ENCODE data around the gene ARID3B. TPM values are rescaled to one million over a fixed set of nuclear protein-coding genes. Genes with fewer than 3 reads are reported as not detected.

ARID3B gene
- total RNA-seq, 1 experiment from 2014 or later: 19.0 TPM

DNA sequence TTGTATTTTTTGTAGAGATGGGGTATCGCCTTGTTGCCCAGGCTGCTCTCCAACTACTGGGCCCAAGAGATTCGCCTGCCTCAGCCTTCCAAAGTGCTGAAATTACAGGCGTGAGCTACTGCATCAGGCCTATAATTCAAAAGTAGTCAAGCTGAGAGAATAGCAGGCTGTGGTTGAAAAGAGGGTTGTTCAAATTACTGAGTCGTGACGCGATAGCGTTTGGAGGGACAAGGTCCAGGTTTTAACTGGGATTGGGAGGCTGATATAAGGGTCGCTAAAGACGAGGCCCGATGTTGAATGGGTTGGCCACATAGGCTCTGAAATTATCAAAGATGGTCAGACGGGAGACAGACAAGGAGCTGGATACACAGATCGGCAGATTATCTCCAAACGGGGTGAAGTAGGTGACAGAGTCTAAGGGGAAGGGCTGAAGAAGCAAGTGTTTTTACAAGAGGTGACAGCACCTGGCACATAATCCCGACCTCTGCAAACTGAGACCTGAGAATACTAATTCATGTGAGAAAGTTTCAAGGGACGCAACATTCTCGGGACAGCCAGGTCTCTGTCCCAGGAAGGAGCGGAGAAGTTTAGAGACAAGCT, 759 bp upstream of the ARID3B start:
- H3K79me2 ChIP-seq (ENCODE audit: low read length): peaks cover 55% of the 10 kb centered on the region
- peak overlapping the region; percentile 84 for H3K4me2 ChIP-seq (ENCODE audit: low read length)
- no peaks in the 10 kb centered on the region for H3K9me3 ChIP-seq (ENCODE audit: low read length)
- DNase-seq: peak; percentile 30
- no peaks in the 10 kb centered on the region for H3K27me3 ChIP-seq (ENCODE audit: low read length)
- peak overlapping the region; percentile 77 for H3K4me3 ChIP-seq (ENCODE audit: low read length)
- intact Hi-C loops (cut with micrococcal nuclease): loop anchor here (5.0 to 10.0 kb wide), 3 partner anchors 78 to 395 kb away; partner anchors contain the start of genes COX5A and UBL7
- TF ChIP-seq EZH2 (IDR thresholded peaks at IDR 0.05; ENCODE audit: low read length, unreplicated experiment) (no peak), EZH2phosphoT487 (IDR thresholded peaks at IDR 0.05; ENCODE audit: borderline replicate concordance, low read length) (no peak), CTCF (conservative IDR thresholded peaks at IDR 0.05; ENCODE audit: low read depth, low read length) (no peak)
- peaks cover 22% of the 10 kb centered on the region for H4K20me1 ChIP-seq (ENCODE audit: low read length)
- H3F3A ChIP-seq (ENCODE audit: low read length, unreplicated experiment): no peaks in the 10 kb centered on the region
- no peak; the same call in 1 of the 2 replicates for ATAC-seq
- ChIA-PET CTCF (interaction anchor here (0.7 kb wide), 1 partner anchor 51 kb away, joined by 3 read pairs; no protein-coding TSS in a partner anchor), POLR2A (ENCODE audit: unreplicated experiment) (interaction anchor here (0.6 to 0.7 kb wide), 3 partner anchors 37 to 169 kb away, joined by 3 to 4 read pairs (median 4); no protein-coding TSS in a partner anchor)
- peak overlapping the region; percentile 68 for H2AFZ ChIP-seq (ENCODE audit: low read length)
- BruUV-seq (replicated peaks): TSS peak; percentile 98
- H3K27ac ChIP-seq (ENCODE audit: low read length): peak overlapping the region; percentile 80
- H3K9ac ChIP-seq (ENCODE audit: low read length): peak overlapping the region; percentile 93
- peaks cover 45% of the 10 kb centered on the region for H3K4me1 ChIP-seq (ENCODE audit: insufficient read depth, low read length)
- peaks cover 4% of the 10 kb centered on the region; the same call in 1 of the 2 replicates for H3K36me3 ChIP-seq (ENCODE audit: low read depth, low read length)
- H3K9me2 ChIP-seq (replicated peaks; ENCODE audit: low read length): no peaks in the 10 kb centered on the region

- Histone ChIP-seq H3F3A (ENCODE audit: low read length, unreplicated experiment) (no peaks in the 10 kb centered on the region), H3K9me2 (replicated peaks; ENCODE audit: low read length) (no peaks in the 10 kb centered on the region), H3K9ac (ENCODE audit: low read length) (peak overlapping the region; percentile 92), H3K36me3 (ENCODE audit: low read depth, low read length) (peaks cover 8% of the 10 kb centered on the region; the same call in 1 of the 2 replicates), H3K27me3 (ENCODE audit: low read length) (no peaks in the 10 kb centered on the region), H3K4me2 (ENCODE audit: low read length) (peak overlapping the region; percentile 93), H3K9me3 (ENCODE audit: low read length) (no peaks in the 10 kb centered on the region), H3K4me1 (ENCODE audit: insufficient read depth, low read length) (peaks cover 44% of the 10 kb centered on the region), H3K4me3 (ENCODE audit: low read length) (peak overlapping the region; percentile 98), H4K20me1 (ENCODE audit: low read length) (peaks cover 32% of the 10 kb centered on the region), H2AFZ (ENCODE audit: low read length) (peak overlapping the region; percentile 71), H3K27ac (ENCODE audit: low read length) (peak overlapping the region; percentile 69), H3K79me2 (ENCODE audit: low read length) (peaks cover 66% of the 10 kb centered on the region)
- intact Hi-C loops (cut with micrococcal nuclease): loop anchor here (2.0 to 10.0 kb wide), 5 partner anchors 15 to 393 kb away; partner anchors contain the start of genes COX5A and UBL7
- POLR2A ChIA-PET (ENCODE audit: unreplicated experiment): interaction anchor here (0.6 kb wide), 2 partner anchors 18 to 35 kb away, joined by 3 to 9 read pairs; no protein-coding TSS in a partner anchor
- BruUV-seq (replicated peaks): no TSS peak
- ATAC-seq (peak; percentile 51), DNase-seq (peak; percentile 80)
- CTCF ChIA-PET: no interaction called here
- TF ChIP-seq EZH2 (IDR thresholded peaks at IDR 0.05; ENCODE audit: low read length, unreplicated experiment): no peak
Measured at GRCh38 chr15:74541494-74542165, 610 bp downstream of the ARID3B start.

DNA sequence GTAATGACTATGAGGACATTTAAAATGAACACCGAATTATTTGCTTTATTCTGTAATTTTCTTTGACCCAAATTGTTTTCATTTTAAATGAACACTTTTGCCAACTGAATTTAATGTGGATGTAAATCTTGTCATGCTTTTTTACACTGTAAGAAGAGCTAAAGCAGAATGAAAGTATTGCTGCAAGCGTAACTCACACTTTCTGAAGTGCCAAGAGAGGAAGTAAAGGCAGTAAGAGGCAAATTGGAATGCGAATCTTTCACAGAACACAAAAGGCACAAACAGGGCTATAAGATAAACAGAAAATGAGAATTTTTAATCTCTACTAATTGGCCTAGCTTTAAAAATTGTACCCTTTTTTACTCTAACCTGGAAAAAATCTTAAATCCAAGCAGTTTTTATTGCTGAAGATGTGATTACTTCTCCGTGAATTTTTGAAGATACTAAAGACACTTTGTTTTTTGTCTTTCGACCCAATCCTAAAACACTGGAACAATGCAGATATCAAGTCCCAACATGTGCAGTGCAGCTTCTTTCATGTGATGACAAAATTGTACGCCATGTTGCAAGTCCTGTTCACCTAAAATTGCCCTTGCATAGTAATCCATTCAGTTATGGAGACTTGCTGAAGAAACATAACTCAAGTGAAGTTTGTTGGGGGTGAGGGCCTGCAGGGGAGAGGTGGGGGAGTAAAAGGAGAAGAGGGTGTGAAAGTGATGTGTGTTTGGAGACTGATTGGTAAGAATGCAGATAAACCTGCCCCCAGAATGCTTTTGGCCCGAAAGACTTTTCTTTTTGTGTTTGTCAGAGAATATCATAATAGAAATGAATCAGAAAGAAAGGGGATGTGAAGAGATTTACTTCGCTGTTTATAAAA, 1.4 kb downstream of the ARID3B start:
- DNase-seq (no peak), ATAC-seq (no peak)
- H4K20me1 ChIP-seq (ENCODE audit: low read length): peaks cover 36% of the 10 kb centered on the region
- POLR2A ChIA-PET (ENCODE audit: unreplicated experiment): no interaction called here
- H3K9ac ChIP-seq (ENCODE audit: low read length): peak overlapping the region; percentile 92
- H3K27me3 ChIP-seq (ENCODE audit: low read length): no peaks in the 10 kb centered on the region
- H3K4me2 ChIP-seq (ENCODE audit: low read length): peak overlapping the region; percentile 93
- H3K9me3 ChIP-seq (ENCODE audit: low read length): no peaks in the 10 kb centered on the region
- H3F3A ChIP-seq (ENCODE audit: low read length, unreplicated experiment): no peaks in the 10 kb centered on the region
- peak overlapping the region; percentile 98 for H3K4me3 ChIP-seq (ENCODE audit: low read length)
- TSS peak; percentile 58 for BruUV-seq (replicated peaks)
- TF ChIP-seq EZH2phosphoT487 (IDR thresholded peaks at IDR 0.05; ENCODE audit: borderline replicate concordance, low read length) (no peak), CTCF (conservative IDR thresholded peaks at IDR 0.05; ENCODE audit: low read depth, low read length) (no peak), EZH2 (IDR thresholded peaks at IDR 0.05; ENCODE audit: low read length, unreplicated experiment) (no peak)
- CTCF ChIA-PET: interaction anchor here (0.7 kb wide), 1 partner anchor 102 kb away, joined by 3 read pairs; no protein-coding TSS in a partner anchor
- H3K4me1 ChIP-seq (ENCODE audit: insufficient read depth, low read length): peaks cover 46% of the 10 kb centered on the region
- no peaks in the 10 kb centered on the region for H3K9me2 ChIP-seq (replicated peaks; ENCODE audit: low read length)
- peak overlapping the region; percentile 69 for H3K27ac ChIP-seq (ENCODE audit: low read length)
- no peak overlapping the region for H2AFZ ChIP-seq (ENCODE audit: low read length)
- peaks cover 71% of the 10 kb centered on the region for H3K79me2 ChIP-seq (ENCODE audit: low read length)
- intact Hi-C loops (cut with micrococcal nuclease): loop anchor here (2.0 to 10.0 kb wide), 5 partner anchors 16 to 392 kb away; partner anchors contain the start of genes COX5A and UBL7
- H3K36me3 ChIP-seq (ENCODE audit: low read depth, low read length): peaks cover 10% of the 10 kb centered on the region; the same call in 1 of the 2 replicates
